ENCODE data around the gene GRAP2. TPM values are rescaled to one million over a fixed set of nuclear protein-coding genes. Genes with fewer than 3 reads are reported as not detected.

Gene GRAP2
- total RNA-seq, 4 donors from 2014 or later: 3.8 to 10.5 (median 4.3) TPM

DNA sequence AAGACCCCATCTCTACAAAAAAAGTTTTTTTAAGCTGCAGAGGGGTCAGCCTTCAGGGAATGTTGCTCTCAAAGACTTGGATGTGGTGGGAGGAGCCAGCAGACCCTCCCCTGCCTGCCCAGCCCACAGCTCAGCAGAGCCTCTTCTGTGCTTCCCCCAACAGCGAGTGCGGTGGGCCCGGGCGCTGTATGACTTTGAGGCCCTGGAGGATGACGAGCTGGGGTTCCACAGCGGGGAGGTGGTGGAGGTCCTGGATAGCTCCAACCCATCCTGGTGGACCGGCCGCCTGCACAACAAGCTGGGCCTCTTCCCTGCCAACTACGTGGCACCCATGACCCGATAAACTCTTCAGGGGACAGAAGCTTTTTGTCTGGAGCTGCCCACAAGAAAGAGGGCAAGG, 69.9 kb downstream of the GRAP2 start:
- TF ChIP-seq, protein P1, sequence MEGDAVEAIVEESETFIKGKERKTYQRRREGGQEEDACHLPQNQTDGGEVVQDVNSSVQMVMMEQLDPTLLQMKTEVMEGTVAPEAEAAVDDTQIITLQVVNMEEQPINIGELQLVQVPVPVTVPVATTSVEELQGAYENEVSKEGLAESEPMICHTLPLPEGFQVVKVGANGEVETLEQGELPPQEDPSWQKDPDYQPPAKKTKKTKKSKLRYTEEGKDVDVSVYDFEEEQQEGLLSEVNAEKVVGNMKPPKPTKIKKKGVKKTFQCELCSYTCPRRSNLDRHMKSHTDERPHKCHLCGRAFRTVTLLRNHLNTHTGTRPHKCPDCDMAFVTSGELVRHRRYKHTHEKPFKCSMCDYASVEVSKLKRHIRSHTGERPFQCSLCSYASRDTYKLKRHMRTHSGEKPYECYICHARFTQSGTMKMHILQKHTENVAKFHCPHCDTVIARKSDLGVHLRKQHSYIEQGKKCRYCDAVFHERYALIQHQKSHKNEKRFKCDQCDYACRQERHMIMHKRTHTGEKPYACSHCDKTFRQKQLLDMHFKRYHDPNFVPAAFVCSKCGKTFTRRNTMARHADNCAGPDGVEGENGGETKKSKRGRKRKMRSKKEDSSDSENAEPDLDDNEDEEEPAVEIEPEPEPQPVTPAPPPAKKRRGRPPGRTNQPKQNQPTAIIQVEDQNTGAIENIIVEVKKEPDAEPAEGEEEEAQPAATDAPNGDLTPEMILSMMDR (IDR thresholded peaks at IDR 0.05): no peak
- TF ChIP-seq POLR2A (IDR thresholded peaks at IDR 0.05) (no peak), EP300 (IDR thresholded peaks at IDR 0.05) (no peak)
- Histone ChIP-seq H3K27ac (peak overlapping the region; percentile 22 to 90 (median 84)), H3K36me3 (no peaks in the 10 kb centered on the region), H3K27me3 (no peaks in the 10 kb centered on the region), H3K9me3 (no peaks in the 10 kb centered on the region), H3K4me1 (peaks cover 0 to 75% (median 28%) of the 10 kb centered on the region in 4 donors), H3K4me3 (no peak overlapping the region)
- no peak for DNase-seq (ENCODE audit: low spot score in 2 of 2)
- WGBS, 2 donors: 65 to 75% methylated on average over 8 to 10 of the region's 10 CpGs

DNA sequence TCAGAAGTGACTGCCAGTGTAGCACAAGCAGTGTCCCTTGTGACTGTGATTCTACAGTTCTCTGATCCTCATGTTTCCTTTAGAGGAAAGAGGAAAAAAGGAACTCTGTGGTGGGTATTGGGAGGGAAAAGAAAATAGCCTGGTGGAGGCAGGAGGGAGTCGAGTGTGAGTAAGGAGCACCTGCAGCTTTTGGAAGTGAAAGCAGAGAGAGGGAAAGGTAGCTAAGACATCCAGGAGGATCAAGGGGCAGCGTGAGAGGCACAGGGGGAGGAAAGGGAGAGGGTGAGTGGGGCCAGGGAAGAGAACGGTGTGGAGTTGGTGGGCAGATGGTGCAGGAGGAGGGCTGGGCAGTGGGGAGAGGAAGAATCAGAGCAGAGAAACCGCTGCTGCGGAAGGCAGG, 71.8 kb downstream of the GRAP2 start:
- Histone ChIP-seq H3K27me3 (no peaks in the 10 kb centered on the region), H3K27ac (peak overlapping the region in 1 of 4 donors; percentile 90), H3K9me3 (no peaks in the 10 kb centered on the region), H3K4me1 (peaks cover 0 to 59% (median 16%) of the 10 kb centered on the region in 4 donors), H3K36me3 (no peaks in the 10 kb centered on the region), H3K4me3 (no peak overlapping the region)
- DNase-seq (ENCODE audit: low spot score in 2 of 2): no peak
- 58 to 67% methylated on average over 5 of the region's 5 CpGs for WGBS, 2 donors
- TF ChIP-seq EP300 (IDR thresholded peaks at IDR 0.05) (no peak), POLR2A (IDR thresholded peaks at IDR 0.05) (no peak)
- TF ChIP-seq, protein P1 (IDR thresholded peaks at IDR 0.05): no peak

DNA sequence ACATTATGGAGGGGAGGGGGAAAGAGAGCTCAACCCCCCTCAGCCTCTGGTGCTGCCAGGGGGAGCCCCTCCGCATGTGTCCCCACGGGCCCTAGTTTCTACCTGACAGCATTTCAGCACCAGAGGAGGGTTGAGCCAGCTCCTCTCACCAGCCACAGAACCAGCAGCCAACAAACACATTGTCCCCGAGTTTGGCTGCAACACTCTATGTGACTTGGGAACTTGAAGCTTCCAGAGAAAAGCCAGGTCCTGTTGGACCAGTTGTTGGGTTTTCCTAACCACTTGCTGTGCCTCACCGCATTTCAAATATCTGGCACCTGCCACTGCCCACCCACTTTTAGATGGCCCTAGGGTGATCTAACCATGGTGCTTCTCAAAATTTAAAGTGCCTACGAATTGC, 72.8 kb downstream of the GRAP2 start:
- no peaks in the 10 kb centered on the region for H3K36me3 ChIP-seq
- TF ChIP-seq EP300 (IDR thresholded peaks at IDR 0.05) (no peak), POLR2A (IDR thresholded peaks at IDR 0.05) (no peak)
- TF ChIP-seq, protein P1 (IDR thresholded peaks at IDR 0.05): no peak
- no peaks in the 10 kb centered on the region for H3K9me3 ChIP-seq
- H3K4me1 ChIP-seq: peaks cover 0 to 48% (median 7%) of the 10 kb centered on the region in 4 donors
- no peak overlapping the region for H3K4me3 ChIP-seq
- H3K27me3 ChIP-seq: no peaks in the 10 kb centered on the region
- peak overlapping the region in 1 of 4 donors; percentile 90 for H3K27ac ChIP-seq
- 85 to 87% methylated on average over 3 to 5 of the region's 5 CpGs for WGBS, 2 donors
- no peak for DNase-seq (ENCODE audit: low spot score in 2 of 2)

DNA sequence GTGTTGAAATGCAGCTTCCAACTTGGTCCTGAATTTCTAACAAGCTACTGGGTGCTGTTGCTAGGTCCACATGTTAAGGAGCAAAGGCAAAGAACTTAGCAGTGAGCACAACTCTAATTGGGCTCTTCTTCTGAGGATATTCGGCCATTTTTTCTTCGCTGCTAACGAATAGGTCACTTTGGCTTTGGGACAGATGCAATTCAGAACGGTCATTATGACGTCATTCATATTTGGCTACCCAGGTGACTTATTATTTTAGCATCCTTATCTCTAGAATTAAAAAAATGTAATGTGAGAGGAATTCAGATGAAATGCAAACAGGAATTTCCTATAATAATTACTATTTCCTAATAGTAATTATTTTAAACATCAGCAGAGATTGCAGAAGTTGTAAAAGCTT, 73.2 kb downstream of the GRAP2 start:
- WGBS, 2 donors: 81 to 84% methylated on average over 5 of the region's 5 CpGs
- Histone ChIP-seq H3K27me3 (no peaks in the 10 kb centered on the region), H3K4me3 (no peak overlapping the region), H3K4me1 (peaks cover 0 to 44% (median 5%) of the 10 kb centered on the region in 4 donors), H3K36me3 (no peaks in the 10 kb centered on the region), H3K9me3 (no peaks in the 10 kb centered on the region), H3K27ac (no peak overlapping the region)
- DNase-seq (ENCODE audit: low spot score in 2 of 2): no peak
- TF ChIP-seq POLR2A (IDR thresholded peaks at IDR 0.05): no peak
- TF ChIP-seq, protein P1 (IDR thresholded peaks at IDR 0.05): no peak
- TF ChIP-seq EP300 (IDR thresholded peaks at IDR 0.05): no peak

- Histone ChIP-seq H3K27ac (no peak overlapping the region), H3K9me3 (no peaks in the 10 kb centered on the region), H3K4me1 (no peaks in the 10 kb centered on the region), H3K27me3 (no peaks in the 10 kb centered on the region), H3K4me3 (no peak overlapping the region), H3K36me3 (no peaks in the 10 kb centered on the region)
- no peak for TF ChIP-seq EP300 (IDR thresholded peaks at IDR 0.05)
- TF ChIP-seq, protein P1 (IDR thresholded peaks at IDR 0.05): no peak
- TF ChIP-seq POLR2A (IDR thresholded peaks at IDR 0.05): no peak
- DNase-seq (ENCODE audit: low spot score in 2 of 2): no peak
- 76 to 77% methylated on average over 6 of the region's 6 CpGs for WGBS, 2 donors
These were observed 78.2 kb downstream of the GRAP2 start for GRCh38 chr22:39979048-39979447.
